Osteocyte (in vitro differentiated cells): Measurements from ENCODE around the gene PHF3. TPM values are rescaled to one million over a fixed set of nuclear protein-coding genes. Genes with fewer than 3 reads are reported as not detected.

ENCODE experiments used
- DNase-seq: peaks from one replicate; pipeline ENCODE4 v3.0.0; 2021; ENCODE audit warnings: mixed read lengths; ENCODE audit not compliant: unreplicated experiment; ENCODE audit errors: extremely low spot score
- H3K27ac Mint-ChIP-seq: one replicate; pipeline ENCODE4 v1.8.0; 2021; ENCODE audit warnings: mild to moderate bottlenecking, mixed read lengths; ENCODE audit not compliant: unreplicated experiment
- H3K27me3 Mint-ChIP-seq: one replicate; pipeline ENCODE4 v1.8.0; 2021; ENCODE audit warnings: mixed read lengths; ENCODE audit not compliant: unreplicated experiment
- H3K36me3 Mint-ChIP-seq: one replicate; pipeline ENCODE4 v1.8.0; 2021; ENCODE audit warnings: mixed read lengths; ENCODE audit not compliant: unreplicated experiment
- H3K4me1 Mint-ChIP-seq: one replicate; pipeline ENCODE4 v1.8.0; 2021; ENCODE audit warnings: mixed read lengths; ENCODE audit not compliant: unreplicated experiment
- H3K4me3 Mint-ChIP-seq: one replicate; pipeline ENCODE4 v1.8.0; 2021; ENCODE audit warnings: mild to moderate bottlenecking, moderate library complexity, mixed read lengths; ENCODE audit not compliant: unreplicated experiment
- H3K9me3 Mint-ChIP-seq: one replicate; pipeline ENCODE4 v1.8.0; 2021; ENCODE audit warnings: mixed read lengths; ENCODE audit not compliant: unreplicated experiment
- CTCF ChIP-seq: fragments of 200-600 bp; sonication (generic); IDR thresholded peaks from 2 replicates; pipeline ENCODE4 v1.5.0; 2021; ENCODE audit warnings: antibody characterized with exemption, mild to moderate bottlenecking, moderate library complexity
- total RNA-seq: library from RNA; stranded (reverse); gene quantifications from 2 replicates; pipeline ENCODE4 v1.2.1, GENCODE V29; 2021

Gene PHF3
- total RNA-seq, 1 donor from 2014 or later = 51.5 TPM

GRCh38 chr6:63635215-63635587, 401 bp upstream of the PHF3 start:
- peak overlapping the region; percentile 97 for H3K4me3 Mint-ChIP-seq
- peak overlapping the region; percentile 70 for H3K27ac Mint-ChIP-seq
- peaks cover 28% of the 10 kb centered on the region for H3K27me3 Mint-ChIP-seq
- TF ChIP-seq CTCF = no peak
- no peak for DNase-seq
- no peaks in the 10 kb centered on the region for H3K9me3 Mint-ChIP-seq
- H3K4me1 Mint-ChIP-seq = peaks cover 46% of the 10 kb centered on the region
- no peaks in the 10 kb centered on the region for H3K36me3 Mint-ChIP-seq

- Mint-ChIP-seq H3K9me3 (no peaks in the 10 kb centered on the region), H3K4me3 (peak overlapping the region; percentile 97), H3K36me3 (no peaks in the 10 kb centered on the region), H3K27ac (peak overlapping the region; percentile 97), H3K4me1 (peaks cover 50% of the 10 kb centered on the region), H3K27me3 (peaks cover 15% of the 10 kb centered on the region)
- no peak for DNase-seq
- TF ChIP-seq CTCF = no peak
Measured at GRCh38 chr6:63636518-63637021, 968 bp downstream of the PHF3 start.

- Mint-ChIP-seq H3K4me3 (peak overlapping the region; percentile 97), H3K27ac (no peak overlapping the region), H3K27me3 (peaks cover 7% of the 10 kb centered on the region), H3K36me3 (no peaks in the 10 kb centered on the region), H3K9me3 (no peaks in the 10 kb centered on the region), H3K4me1 (peaks cover 50% of the 10 kb centered on the region)
- no peak for TF ChIP-seq CTCF
- no peak for DNase-seq
Measured at GRCh38 chr6:63637865-63638445, 2.4 kb downstream of the PHF3 start.

GRCh38 chr6:63640062-63640461, 4.5 kb downstream of the PHF3 start:
- H3K4me3 Mint-ChIP-seq = peak overlapping the region; percentile 0
- DNase-seq = no peak
- H3K36me3 Mint-ChIP-seq = no peaks in the 10 kb centered on the region
- no peaks in the 10 kb centered on the region for H3K9me3 Mint-ChIP-seq
- peaks cover 46% of the 10 kb centered on the region for H3K4me1 Mint-ChIP-seq
- no peak for TF ChIP-seq CTCF
- no peak overlapping the region for H3K27ac Mint-ChIP-seq
- no peaks in the 10 kb centered on the region for H3K27me3 Mint-ChIP-seq

- Mint-ChIP-seq H3K27ac (no peak overlapping the region), H3K36me3 (peaks cover 4% of the 10 kb centered on the region), H3K9me3 (no peaks in the 10 kb centered on the region), H3K27me3 (no peaks in the 10 kb centered on the region), H3K4me3 (no peak overlapping the region), H3K4me1 (peaks cover 32% of the 10 kb centered on the region)
- DNase-seq = no peak
- no peak for TF ChIP-seq CTCF
Measured at GRCh38 chr6:63643862-63644261, 8.3 kb downstream of the PHF3 start.
